Measurements from ENCODE around the gene GNLY.

GNLY gene

DNA sequence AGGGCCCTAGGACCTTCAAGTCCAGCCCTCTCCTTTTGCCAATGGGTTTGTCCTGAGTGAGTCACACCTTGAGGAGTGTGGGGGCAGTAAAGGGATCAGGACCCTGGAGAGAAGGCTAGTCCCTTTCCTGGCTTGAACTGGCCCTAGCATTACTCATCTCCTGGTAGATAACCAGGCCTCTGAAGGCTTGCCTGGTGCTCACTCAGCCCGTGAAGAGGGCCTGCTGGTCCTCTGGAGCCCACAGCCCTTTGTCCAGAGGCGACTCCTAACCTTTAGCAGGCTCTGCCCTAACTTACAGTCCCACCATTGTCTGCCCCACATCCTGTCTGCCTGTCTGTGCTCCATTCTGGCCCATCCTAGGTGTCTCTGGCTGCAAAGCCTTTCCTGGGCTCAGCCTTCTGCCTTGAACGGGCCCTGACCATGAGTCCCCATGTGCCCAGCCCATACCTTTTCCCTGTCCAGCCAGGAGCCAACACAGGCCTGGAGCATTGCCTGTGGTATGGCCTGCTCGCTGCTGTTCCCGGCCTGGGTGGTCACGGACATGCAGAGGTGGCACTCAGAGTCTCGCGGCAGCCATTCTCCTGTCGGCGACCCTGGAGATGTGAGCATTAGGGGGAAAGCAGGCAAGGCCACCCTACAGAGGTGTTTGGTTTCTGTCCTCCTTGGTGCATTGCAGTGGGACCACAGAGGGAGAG lies 31.1 kb upstream of the GNLY start:
- Histone ChIP-seq H3K27ac (ENCODE audit: low read length) (no peak overlapping the region), H3K4me1 (ENCODE audit: low read length) (peaks cover 3% of the 10 kb centered on the region), H3K4me3 (ENCODE audit: low read length) (no peak overlapping the region), H3K9ac (ENCODE audit: low read length) (no peak overlapping the region), H3K4me2 (ENCODE audit: low read length) (no peak overlapping the region), H3K79me2 (ENCODE audit: low read length) (no peaks in the 10 kb centered on the region), H3K9me3 (ENCODE audit: insufficient read depth, low read length) (no peaks in the 10 kb centered on the region), H3K27me3 (ENCODE audit: low read depth, low read length) (no peaks in the 10 kb centered on the region; the same call in 1 of the 2 replicates), H3K36me3 (replicated peaks; ENCODE audit: low read depth, low read length) (no peaks in the 10 kb centered on the region), H4K20me1 (ENCODE audit: insufficient read depth, low read length) (no peaks in the 10 kb centered on the region), H2AFZ (ENCODE audit: low read depth, low read length) (no peak overlapping the region)
- TF ChIP-seq EZH2phosphoT487 (IDR thresholded peaks at IDR 0.05; ENCODE audit: low read depth) = no peak
- TF ChIP-seq, protein P1, sequence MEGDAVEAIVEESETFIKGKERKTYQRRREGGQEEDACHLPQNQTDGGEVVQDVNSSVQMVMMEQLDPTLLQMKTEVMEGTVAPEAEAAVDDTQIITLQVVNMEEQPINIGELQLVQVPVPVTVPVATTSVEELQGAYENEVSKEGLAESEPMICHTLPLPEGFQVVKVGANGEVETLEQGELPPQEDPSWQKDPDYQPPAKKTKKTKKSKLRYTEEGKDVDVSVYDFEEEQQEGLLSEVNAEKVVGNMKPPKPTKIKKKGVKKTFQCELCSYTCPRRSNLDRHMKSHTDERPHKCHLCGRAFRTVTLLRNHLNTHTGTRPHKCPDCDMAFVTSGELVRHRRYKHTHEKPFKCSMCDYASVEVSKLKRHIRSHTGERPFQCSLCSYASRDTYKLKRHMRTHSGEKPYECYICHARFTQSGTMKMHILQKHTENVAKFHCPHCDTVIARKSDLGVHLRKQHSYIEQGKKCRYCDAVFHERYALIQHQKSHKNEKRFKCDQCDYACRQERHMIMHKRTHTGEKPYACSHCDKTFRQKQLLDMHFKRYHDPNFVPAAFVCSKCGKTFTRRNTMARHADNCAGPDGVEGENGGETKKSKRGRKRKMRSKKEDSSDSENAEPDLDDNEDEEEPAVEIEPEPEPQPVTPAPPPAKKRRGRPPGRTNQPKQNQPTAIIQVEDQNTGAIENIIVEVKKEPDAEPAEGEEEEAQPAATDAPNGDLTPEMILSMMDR (IDR thresholded peaks at IDR 0.05; ENCODE audit: low read depth, low read length) = no peak

- TF ChIP-seq EZH2phosphoT487 (IDR thresholded peaks at IDR 0.05; ENCODE audit: low read depth) = no peak
- TF ChIP-seq, protein P1 (IDR thresholded peaks at IDR 0.05; ENCODE audit: low read depth, low read length) = no peak
- Histone ChIP-seq H3K79me2 (ENCODE audit: low read length) (no peaks in the 10 kb centered on the region), H3K4me2 (ENCODE audit: low read length) (no peak overlapping the region), H3K9ac (ENCODE audit: low read length) (no peak overlapping the region), H3K27ac (ENCODE audit: low read length) (no peak overlapping the region), H3K4me3 (ENCODE audit: low read length) (no peak overlapping the region), H3K27me3 (ENCODE audit: low read depth, low read length) (no peaks in the 10 kb centered on the region; the same call in 1 of the 2 replicates), H3K9me3 (ENCODE audit: insufficient read depth, low read length) (no peaks in the 10 kb centered on the region), H3K36me3 (replicated peaks; ENCODE audit: low read depth, low read length) (no peaks in the 10 kb centered on the region), H4K20me1 (ENCODE audit: insufficient read depth, low read length) (no peaks in the 10 kb centered on the region), H2AFZ (ENCODE audit: low read depth, low read length) (no peak overlapping the region), H3K4me1 (ENCODE audit: low read length) (peaks cover 11% of the 10 kb centered on the region)
These were observed 30.3 kb upstream of the GNLY start for GRCh38 chr2:85663594-85664565.

GRCh38 chr2:85665264-85665937 lies 28.8 kb upstream of the GNLY start:
- H3K27me3 ChIP-seq (ENCODE audit: low read depth, low read length) = peaks cover 6% of the 10 kb centered on the region
- no peak overlapping the region for H3K9ac ChIP-seq (ENCODE audit: low read length)
- H3K4me2 ChIP-seq (ENCODE audit: low read length) = no peak overlapping the region

GRCh38 chr2:85666016-85666415 lies 28.1 kb upstream of the GNLY start:
- Histone ChIP-seq H3K36me3 (replicated peaks; ENCODE audit: low read depth, low read length) (no peaks in the 10 kb centered on the region), H3K4me1 (ENCODE audit: low read length) (peaks cover 33% of the 10 kb centered on the region), H3K79me2 (ENCODE audit: low read length) (no peaks in the 10 kb centered on the region), H3K4me2 (ENCODE audit: low read length) (no peak overlapping the region), H3K27ac (ENCODE audit: low read length) (no peak overlapping the region), H3K9ac (ENCODE audit: low read length) (no peak overlapping the region), H3K27me3 (ENCODE audit: low read depth, low read length) (peaks cover 11% of the 10 kb centered on the region), H3K9me3 (ENCODE audit: insufficient read depth, low read length) (no peaks in the 10 kb centered on the region), H2AFZ (ENCODE audit: low read depth, low read length) (no peak overlapping the region), H4K20me1 (ENCODE audit: insufficient read depth, low read length) (no peaks in the 10 kb centered on the region), H3K4me3 (ENCODE audit: low read length) (no peak overlapping the region)
- no peak for TF ChIP-seq EZH2phosphoT487 (IDR thresholded peaks at IDR 0.05; ENCODE audit: low read depth)
- TF ChIP-seq, protein P1 (IDR thresholded peaks at IDR 0.05; ENCODE audit: low read depth, low read length) = no peak

More at GRCh38 chr2:85665264-85665937, 28.8 kb upstream of the GNLY start:
- no peak overlapping the region for H3K27ac ChIP-seq (ENCODE audit: low read length)
- H4K20me1 ChIP-seq (ENCODE audit: insufficient read depth, low read length) = no peaks in the 10 kb centered on the region
- no peaks in the 10 kb centered on the region for H3K79me2 ChIP-seq (ENCODE audit: low read length)
- H3K4me3 ChIP-seq (ENCODE audit: low read length) = no peak overlapping the region
- no peaks in the 10 kb centered on the region for H3K36me3 ChIP-seq (replicated peaks; ENCODE audit: low read depth, low read length)
- H2AFZ ChIP-seq (ENCODE audit: low read depth, low read length) = no peak overlapping the region
- peaks cover 27% of the 10 kb centered on the region for H3K4me1 ChIP-seq (ENCODE audit: low read length)
- TF ChIP-seq EZH2phosphoT487 (IDR thresholded peaks at IDR 0.05; ENCODE audit: low read depth) = no peak
- no peaks in the 10 kb centered on the region for H3K9me3 ChIP-seq (ENCODE audit: insufficient read depth, low read length)

Data from OCI-LY3 (cell line).